NT2/D1 (cell line): ENCODE measurements around the gene KCNH5.

Source experiments
- DNase-seq: peaks from one replicate; pipeline ENCODE4 v3.0.0-alpha.2; 2011; ENCODE audit warnings: low read depth, low spot score
- H3K27me3 ChIP-seq: 2 replicates; pipeline ENCODE4 v1.6.0; 2011; ENCODE audit warnings: mild to moderate bottlenecking; ENCODE audit not compliant: insufficient read length, insufficient read depth
- H3K36me3 ChIP-seq: 2 replicates; pipeline ENCODE4 v1.6.1; 2011; ENCODE audit warnings: mild to moderate bottlenecking, low read length, mixed read lengths; ENCODE audit not compliant: insufficient read depth, insufficient read length
- H3K4me1 ChIP-seq: 2 replicates; pipeline ENCODE4 v1.5.1; 2011; ENCODE audit not compliant: insufficient read depth, insufficient read length
- H3K4me3 ChIP-seq: 2 replicates; pipeline ENCODE4 v1.5.1; 2011; ENCODE audit warnings: low read depth; ENCODE audit not compliant: insufficient read length
- H3K9ac ChIP-seq: 2 replicates; pipeline ENCODE4 v1.6.0; 2011; ENCODE audit warnings: low read depth; ENCODE audit not compliant: insufficient read length
- H3K9me3 ChIP-seq: 2 replicates; pipeline ENCODE4 v1.5.1; 2011; ENCODE audit warnings: mild to moderate bottlenecking, low read length; ENCODE audit not compliant: insufficient read depth
- SUZ12 ChIP-seq: IDR thresholded peaks from 2 replicates; pipeline ENCODE4 v1.6.1; 2011; ENCODE audit not compliant: insufficient read length, insufficient read depth; ENCODE audit errors: extremely low read depth
- YY1 ChIP-seq: IDR thresholded peaks from 2 replicates; pipeline ENCODE4 v1.6.1; 2011; ENCODE audit not compliant: insufficient read length, insufficient read depth
- ZNF274 ChIP-seq: IDR thresholded peaks from 2 replicates; pipeline ENCODE4 v1.6.1; 2011; ENCODE audit warnings: mild to moderate bottlenecking, low read depth, low read length

The KCNH5 gene

GRCh38 chr14:63050694-63051093 is 5.4 kb upstream of the KCNH5 start:
- no peaks in the 10 kb centered on the region for H3K36me3 ChIP-seq
- DNase-seq: no peak
- no peaks in the 10 kb centered on the region for H3K4me1 ChIP-seq
- H3K9me3 ChIP-seq: no peaks in the 10 kb centered on the region
- no peak overlapping the region for H3K9ac ChIP-seq
- no peak overlapping the region for H3K4me3 ChIP-seq
- peaks cover 10% of the 10 kb centered on the region for H3K27me3 ChIP-seq
- TF ChIP-seq ZNF274: no peak
- no peak for TF ChIP-seq SUZ12
- no peak for TF ChIP-seq YY1

GRCh38 chr14:63046339-63047268 is 1.3 kb upstream of the KCNH5 start:
- H3K9ac ChIP-seq: peak overlapping the region; percentile 61
- H3K36me3 ChIP-seq: no peaks in the 10 kb centered on the region
- TF ChIP-seq SUZ12 (no peak), YY1 (no peak), ZNF274 (no peak)
- no peaks in the 10 kb centered on the region for H3K9me3 ChIP-seq
- H3K4me1 ChIP-seq: no peaks in the 10 kb centered on the region
- DNase-seq: peak; percentile 16
- H3K27me3 ChIP-seq: peaks cover 24% of the 10 kb centered on the region
- H3K4me3 ChIP-seq: peak overlapping the region; percentile 55

DNA sequence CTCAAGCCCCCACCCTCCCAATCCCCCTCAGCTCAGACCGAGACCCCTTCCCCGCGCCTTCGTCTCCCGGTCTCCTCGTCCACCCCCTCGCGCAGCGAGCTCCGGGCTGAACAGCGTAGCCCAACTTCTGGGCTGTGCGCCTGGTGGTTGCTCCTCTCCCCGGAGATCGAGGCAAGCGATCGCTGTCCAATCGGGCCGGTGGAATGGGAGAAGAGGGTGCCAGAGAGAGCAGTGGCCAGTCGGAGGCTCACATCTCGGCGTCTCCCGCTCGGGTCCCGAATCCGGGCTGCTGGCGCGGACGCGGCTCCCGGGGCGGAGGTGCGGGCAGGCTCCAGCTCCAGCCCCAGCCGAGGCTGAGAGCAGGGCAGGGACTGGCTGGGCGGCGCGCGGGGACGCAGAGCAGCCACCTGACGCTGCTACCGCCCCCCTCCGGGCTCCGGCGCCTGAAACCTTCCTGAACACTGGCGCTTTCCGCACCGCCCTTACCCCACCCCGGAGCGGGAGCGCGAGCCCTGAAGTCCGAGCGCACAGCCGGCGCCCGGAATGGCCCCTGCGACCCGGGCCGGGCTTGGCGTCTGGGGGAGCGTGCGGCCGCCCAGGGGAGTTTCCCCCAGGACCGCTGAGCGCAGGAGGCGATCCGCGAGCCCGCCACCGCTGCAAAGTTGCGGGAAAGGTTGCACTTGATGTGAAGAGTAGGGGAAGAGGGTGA is 508 bp upstream of the KCNH5 start:
- Histone ChIP-seq H3K4me3 (peak overlapping the region; percentile 55), H3K27me3 (peaks cover 24% of the 10 kb centered on the region), H3K9ac (peak overlapping the region; percentile 61), H3K9me3 (no peaks in the 10 kb centered on the region), H3K36me3 (no peaks in the 10 kb centered on the region), H3K4me1 (no peaks in the 10 kb centered on the region)
- peak; percentile 61 for DNase-seq
- no peak for TF ChIP-seq ZNF274
- no peak for TF ChIP-seq SUZ12
- no peak for TF ChIP-seq YY1

DNA sequence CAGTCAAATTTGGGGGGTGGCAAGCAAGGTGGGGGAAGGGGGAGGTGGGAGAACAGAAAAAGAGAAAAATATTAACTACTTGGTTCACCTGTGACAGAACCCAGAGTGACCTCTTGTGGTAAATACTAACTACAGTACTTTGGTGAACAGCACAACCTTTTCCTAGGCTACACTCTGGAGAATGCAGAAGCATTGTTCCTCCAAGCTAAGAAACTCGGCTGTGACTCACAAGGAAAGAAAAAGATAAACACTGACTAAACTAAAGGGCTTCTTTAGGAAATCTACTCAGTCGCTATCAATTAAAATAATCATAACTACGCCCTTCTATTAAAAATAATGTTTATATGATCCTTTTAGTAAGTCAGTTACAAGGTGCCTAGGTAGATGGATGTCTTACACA is 5.4 kb downstream of the KCNH5 start:
- no peaks in the 10 kb centered on the region for H3K9me3 ChIP-seq
- TF ChIP-seq SUZ12 (no peak), YY1 (no peak), ZNF274 (no peak)
- no peaks in the 10 kb centered on the region for H3K36me3 ChIP-seq
- no peak overlapping the region for H3K9ac ChIP-seq
- peak; percentile 44 for DNase-seq
- no peaks in the 10 kb centered on the region for H3K4me1 ChIP-seq
- H3K27me3 ChIP-seq: peaks cover 15% of the 10 kb centered on the region
- no peak overlapping the region for H3K4me3 ChIP-seq

DNA sequence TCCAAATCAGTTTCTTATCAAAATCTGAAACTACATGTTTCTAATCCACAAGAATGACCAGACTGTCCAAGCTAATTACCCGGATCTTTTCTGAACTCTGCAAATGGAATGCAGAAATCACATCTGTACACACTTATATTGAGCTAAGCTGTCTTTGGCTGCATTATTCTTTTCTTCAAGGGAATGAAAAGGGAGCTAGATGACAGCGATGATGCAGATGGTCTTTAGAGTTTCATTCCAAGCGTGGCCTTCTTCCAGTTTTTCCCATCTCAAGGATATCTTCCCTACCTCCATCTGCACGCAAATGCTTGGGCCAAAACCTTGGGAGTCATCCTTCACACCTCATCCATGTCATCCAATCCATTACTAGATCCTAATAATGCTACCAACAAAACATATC is 12.6 kb downstream of the KCNH5 start:
- no peaks in the 10 kb centered on the region for H3K9me3 ChIP-seq
- no peak for DNase-seq
- H3K36me3 ChIP-seq: no peaks in the 10 kb centered on the region
- TF ChIP-seq YY1 (no peak), ZNF274 (no peak), SUZ12 (no peak)
- H3K27me3 ChIP-seq: no peaks in the 10 kb centered on the region
- H3K4me1 ChIP-seq: no peaks in the 10 kb centered on the region
- no peak overlapping the region for H3K9ac ChIP-seq
- H3K4me3 ChIP-seq: no peak overlapping the region

DNA sequence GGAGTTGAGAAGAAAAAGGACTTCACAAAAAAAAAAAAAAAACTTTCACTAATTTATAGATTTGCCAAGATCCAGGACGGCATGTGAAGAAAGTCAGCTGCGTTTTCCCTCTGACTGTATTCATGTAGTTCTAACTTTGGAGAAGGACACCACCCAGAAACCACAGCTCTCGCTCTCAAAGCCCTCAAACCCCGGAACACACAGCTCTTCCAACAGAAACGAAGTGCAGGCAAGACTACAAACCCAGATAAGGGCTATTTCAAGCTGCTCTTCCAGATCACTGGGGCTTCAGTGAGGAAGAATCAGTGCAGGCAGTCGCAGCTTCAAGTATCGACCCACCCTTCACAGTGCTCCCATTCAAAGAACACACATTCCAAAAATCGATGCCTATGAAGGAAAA is 13.2 kb downstream of the KCNH5 start:
- no peaks in the 10 kb centered on the region for H3K27me3 ChIP-seq
- H3K4me1 ChIP-seq: no peaks in the 10 kb centered on the region
- TF ChIP-seq YY1 (no peak), SUZ12 (no peak), ZNF274 (no peak)
- no peaks in the 10 kb centered on the region for H3K9me3 ChIP-seq
- no peak overlapping the region for H3K4me3 ChIP-seq
- H3K36me3 ChIP-seq: no peaks in the 10 kb centered on the region
- no peak overlapping the region for H3K9ac ChIP-seq
- no peak for DNase-seq

- no peak for DNase-seq
- Histone ChIP-seq H3K9me3 (no peaks in the 10 kb centered on the region), H3K4me3 (no peak overlapping the region), H3K36me3 (no peaks in the 10 kb centered on the region), H3K9ac (no peak overlapping the region), H3K27me3 (no peaks in the 10 kb centered on the region), H3K4me1 (no peaks in the 10 kb centered on the region)
- TF ChIP-seq ZNF274 (no peak), YY1 (no peak), SUZ12 (no peak)
Measured at GRCh38 chr14:63030113-63030512, 15.1 kb downstream of the KCNH5 start.
